HG02870 (cell line): ENCODE data around the gene ZDHHC11.
"Not testable (repeated sequence)": the region's sequence is repeated elsewhere in the genome, so short reads cannot be mapped to it uniquely, and the experiment has no call there.

Source experiments
- ATAC-seq: cut with Tn5 transposase; IDR thresholded peaks from one replicate; pipeline ENCODE4 v1.9.1; 2021; ENCODE audit warnings: mild to moderate bottlenecking, moderate library complexity; ENCODE audit not compliant: unreplicated experiment

Gene ZDHHC11

GRCh38 chr5:750226-750625 lies 100.6 kb downstream of the ZDHHC11 start:
- ATAC-seq = not testable (repeated sequence)

- ATAC-seq = no peak
Observed at GRCh38 chr5:749101-749670, 101.6 kb downstream of the ZDHHC11 start.

GRCh38 chr5:748011-748980 lies 102.5 kb downstream of the ZDHHC11 start:
- ATAC-seq = not testable (repeated sequence)

- not testable (repeated sequence) for ATAC-seq
Observed at GRCh38 chr5:747303-747844, 103.4 kb downstream of the ZDHHC11 start.

- no peak for ATAC-seq
Observed at GRCh38 chr5:746258-746761, 104.5 kb downstream of the ZDHHC11 start.
